Middle frontal gyrus (tissue), 1 donor: ENCODE measurements around the gene SFI1.
"Not testable (repeated sequence)": the region's sequence is repeated elsewhere in the genome, so short reads cannot be mapped to it uniquely, and the experiment has no call there.

Experiments
- DNase-seq: peaks from one replicate; pipeline ENCODE4 v3.0.0-alpha.2; 2015; ENCODE audit warnings: low spot score; ENCODE audit errors: extremely low spot score

SFI1 gene

GRCh38 chr22:31588970-31589675 is 92.8 kb downstream of the SFI1 start:
- DNase-seq, result no peak

GRCh38 chr22:31590161-31590560 is 93.8 kb downstream of the SFI1 start:
- not testable (repeated sequence) for DNase-seq

GRCh38 chr22:31595271-31595670 is 98.9 kb downstream of the SFI1 start:
- no peak for DNase-seq

GRCh38 chr22:31602259-31602952 is 106.1 kb downstream of the SFI1 start:
- DNase-seq, result no peak

GRCh38 chr22:31603081-31603525 is 106.8 kb downstream of the SFI1 start:
- no peak for DNase-seq

GRCh38 chr22:31603574-31603973 is 107.2 kb downstream of the SFI1 start:
- no peak for DNase-seq

- DNase-seq, result no peak
Observed at GRCh38 chr22:31604137-31604705, 107.9 kb downstream of the SFI1 start.

- DNase-seq, result no peak
Observed at GRCh38 chr22:31604746-31605705, 108.7 kb downstream of the SFI1 start.

- DNase-seq, result no peak
Observed at GRCh38 chr22:31605851-31606585, 109.7 kb downstream of the SFI1 start.

- no peak for DNase-seq
Observed at GRCh38 chr22:31607696-31608095, 111.4 kb downstream of the SFI1 start.

GRCh38 chr22:31609716-31610115 is 113.4 kb downstream of the SFI1 start:
- no peak for DNase-seq

- DNase-seq, result no peak
Observed at GRCh38 chr22:31610611-31611010, 114.3 kb downstream of the SFI1 start.

- DNase-seq, result no peak
Observed at GRCh38 chr22:31611061-31611760, 114.9 kb downstream of the SFI1 start.

- no peak for DNase-seq
Observed at GRCh38 chr22:31612891-31613285, 116.6 kb downstream of the SFI1 start.

GRCh38 chr22:31613286-31613903 is 117.1 kb downstream of the SFI1 start:
- DNase-seq, result no peak

- DNase-seq, result no peak
Observed at GRCh38 chr22:31613904-31614296, 117.6 kb downstream of the SFI1 start.

- DNase-seq, result no peak
Observed at GRCh38 chr22:31614781-31615490, 118.6 kb downstream of the SFI1 start.

- no peak for DNase-seq
Observed at GRCh38 chr22:31615491-31615860, 119.1 kb downstream of the SFI1 start.

- DNase-seq, result no peak
Observed at GRCh38 chr22:31615940-31616314, 119.6 kb downstream of the SFI1 start.
